Activated CD4-positive, alpha-beta T cell treated with anti-CD3 and anti-CD28 coated beads for 4 hours (primary cell): ENCODE data around the gene AMPH.
"Not testable (repeated sequence)": the region's sequence is repeated elsewhere in the genome, so short reads cannot be mapped to it uniquely, and the experiment has no call there.

Experiments used
- DNase-seq, 2 donors: peaks; one replicate each; pipeline ENCODE4 v3.0.0-alpha.2; 2020

AMPH gene

DNA sequence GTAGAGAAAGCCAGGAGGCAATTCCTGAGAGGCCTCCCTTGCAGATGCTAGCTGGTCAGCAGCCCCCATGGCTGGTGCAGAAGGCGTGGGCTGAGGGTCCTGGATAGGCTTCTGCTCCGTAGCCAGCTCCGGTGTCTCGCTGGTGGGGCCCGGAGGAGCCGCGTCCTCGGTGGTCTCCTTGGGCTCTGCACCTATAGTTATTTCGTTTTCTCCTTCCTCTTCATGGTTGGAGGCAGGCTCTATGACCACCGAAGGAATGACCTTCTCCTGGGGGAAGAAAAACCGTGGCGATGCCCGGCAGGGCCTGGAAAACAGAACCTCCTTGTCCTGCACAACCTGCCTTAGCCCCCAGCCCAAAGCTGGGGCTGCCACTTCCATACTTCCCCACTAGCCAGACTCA is 239.4 kb downstream of the AMPH start:
- no peak for DNase-seq

DNA sequence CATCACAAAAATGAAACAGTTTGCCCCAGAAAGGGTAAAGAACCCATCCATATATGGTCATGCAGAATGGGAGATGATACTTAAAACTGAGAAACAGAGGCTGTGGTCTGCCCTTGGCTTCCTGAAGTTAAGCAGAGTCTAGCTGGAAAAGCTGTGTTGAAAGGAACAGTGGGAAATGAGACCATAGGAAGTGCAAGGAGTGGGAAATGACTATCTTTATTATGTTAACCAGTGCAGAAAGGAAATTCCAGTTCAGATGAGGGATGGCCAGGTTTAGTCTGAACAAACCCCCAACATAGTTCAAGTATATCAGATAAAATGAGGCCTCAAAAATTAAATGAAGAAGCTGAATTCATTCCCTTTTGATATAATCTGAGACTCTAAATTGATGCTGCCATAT is 245.5 kb downstream of the AMPH start:
- no peak for DNase-seq

DNA sequence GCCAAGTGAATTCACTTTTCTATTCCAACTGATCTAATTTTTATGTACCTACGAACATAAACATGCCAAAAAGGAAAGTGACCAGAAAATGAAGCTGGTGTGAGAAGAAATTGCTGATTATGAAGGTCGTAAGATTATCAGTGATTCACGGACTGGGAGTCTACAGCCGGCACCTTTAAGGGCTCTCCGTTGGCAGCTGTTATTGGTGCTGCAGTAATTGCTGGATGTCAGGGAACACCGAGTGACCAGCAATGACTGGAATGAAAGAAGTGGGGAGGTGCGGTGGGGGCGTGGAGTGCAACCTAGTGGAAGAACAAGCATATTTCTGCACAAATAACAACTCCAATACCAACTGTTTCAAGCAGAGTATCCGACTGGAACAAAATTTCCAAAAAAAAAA is 247.9 kb downstream of the AMPH start:
- DNase-seq = no peak

DNA sequence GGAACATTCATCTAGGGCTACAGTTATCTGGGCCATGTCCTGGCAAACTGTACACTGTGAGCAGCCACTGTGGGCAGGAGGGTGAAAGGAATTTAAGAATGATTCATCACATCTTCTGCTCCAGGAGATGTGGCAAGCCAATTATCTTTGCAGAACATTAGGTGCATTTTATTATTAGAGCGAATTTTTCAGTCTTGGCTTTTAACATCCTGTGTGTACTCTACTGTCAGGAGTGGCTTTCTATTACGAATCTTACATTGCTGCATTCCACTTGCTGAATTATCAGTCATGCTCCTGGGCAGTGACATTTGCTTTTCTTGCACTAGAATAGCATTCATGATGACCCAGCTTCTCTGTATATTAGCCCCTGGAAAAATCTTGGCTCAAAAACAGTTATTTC is 248.5 kb downstream of the AMPH start:
- no peak for DNase-seq

DNA sequence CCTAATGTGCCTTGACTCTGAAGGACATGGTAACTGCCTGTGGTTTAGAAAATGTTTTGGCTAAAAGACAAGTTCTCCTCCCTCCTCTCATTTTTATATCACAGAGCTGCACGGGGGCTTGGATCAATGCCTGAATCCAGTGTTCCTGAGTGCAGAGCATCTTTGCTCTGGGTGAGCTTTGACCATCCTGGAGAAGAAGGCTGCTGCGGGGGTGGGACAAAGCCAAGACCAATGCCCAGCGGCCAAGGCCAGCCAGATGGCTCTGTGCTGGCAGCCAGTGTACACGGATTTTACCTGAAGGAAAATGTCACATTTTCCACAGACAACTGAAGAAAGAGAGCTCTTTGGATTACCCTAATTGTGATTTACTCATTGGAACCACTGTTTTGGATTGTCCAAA is 255.7 kb downstream of the AMPH start:
- DNase-seq = no peak

DNA sequence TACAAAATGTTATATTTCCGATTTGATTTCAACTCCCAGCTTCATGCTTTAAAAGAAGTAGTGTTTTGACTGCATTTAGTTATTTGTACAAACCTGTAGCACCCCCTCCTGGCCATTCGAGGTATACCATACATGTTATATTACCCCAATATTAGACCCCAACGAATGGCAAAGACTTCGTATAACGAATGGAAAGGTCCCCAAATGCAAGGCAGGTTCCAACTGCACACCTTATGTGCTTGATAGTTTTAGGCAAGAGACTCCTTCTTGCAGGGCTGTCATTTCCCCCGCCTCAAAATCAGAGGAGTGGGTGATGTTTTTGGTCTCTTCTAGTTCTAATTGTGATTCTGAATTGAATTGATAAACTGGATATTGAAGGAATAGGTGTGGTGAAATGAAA is 256.7 kb downstream of the AMPH start:
- DNase-seq = peak; percentile 61 to 68

DNA sequence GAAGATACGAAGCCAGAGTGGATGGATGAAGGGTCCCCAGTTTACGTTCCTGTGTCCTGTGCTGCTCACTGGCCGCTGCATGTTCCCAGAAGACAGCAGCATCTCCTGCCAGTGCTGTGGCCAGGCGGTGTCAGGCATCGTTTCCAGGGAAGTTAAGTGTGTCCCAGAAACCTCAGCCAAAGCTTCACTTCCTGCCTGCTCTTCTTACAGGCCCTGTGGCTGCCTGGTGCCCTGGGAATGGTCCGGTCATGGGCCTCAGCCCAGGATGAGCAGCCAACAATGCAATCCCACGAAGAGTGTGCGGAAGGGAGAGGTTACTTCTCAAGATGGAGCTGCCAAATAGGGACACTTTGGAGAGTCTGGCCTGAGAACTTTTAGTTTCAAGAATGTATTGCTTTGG is 258.0 kb downstream of the AMPH start:
- no peak for DNase-seq

DNA sequence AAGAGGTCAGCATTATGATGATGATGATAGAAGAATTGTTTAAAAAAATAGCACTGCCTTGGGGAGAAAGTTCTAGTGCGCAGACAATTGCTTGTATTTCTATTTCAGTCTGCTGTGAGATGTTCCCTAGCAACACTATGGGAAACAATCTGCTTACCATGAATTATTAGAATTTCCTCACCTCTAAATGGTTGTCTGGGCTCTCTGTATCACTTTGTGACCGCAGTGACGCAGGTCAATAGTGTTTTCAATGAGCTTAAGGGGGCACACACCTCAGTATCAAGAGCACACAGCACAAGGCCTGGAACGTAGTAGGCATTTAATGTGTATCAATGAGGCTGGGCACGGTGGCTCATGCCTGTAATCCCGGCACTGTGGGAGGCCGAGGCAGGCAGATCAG is 258.9 kb downstream of the AMPH start:
- no peak for DNase-seq

DNA sequence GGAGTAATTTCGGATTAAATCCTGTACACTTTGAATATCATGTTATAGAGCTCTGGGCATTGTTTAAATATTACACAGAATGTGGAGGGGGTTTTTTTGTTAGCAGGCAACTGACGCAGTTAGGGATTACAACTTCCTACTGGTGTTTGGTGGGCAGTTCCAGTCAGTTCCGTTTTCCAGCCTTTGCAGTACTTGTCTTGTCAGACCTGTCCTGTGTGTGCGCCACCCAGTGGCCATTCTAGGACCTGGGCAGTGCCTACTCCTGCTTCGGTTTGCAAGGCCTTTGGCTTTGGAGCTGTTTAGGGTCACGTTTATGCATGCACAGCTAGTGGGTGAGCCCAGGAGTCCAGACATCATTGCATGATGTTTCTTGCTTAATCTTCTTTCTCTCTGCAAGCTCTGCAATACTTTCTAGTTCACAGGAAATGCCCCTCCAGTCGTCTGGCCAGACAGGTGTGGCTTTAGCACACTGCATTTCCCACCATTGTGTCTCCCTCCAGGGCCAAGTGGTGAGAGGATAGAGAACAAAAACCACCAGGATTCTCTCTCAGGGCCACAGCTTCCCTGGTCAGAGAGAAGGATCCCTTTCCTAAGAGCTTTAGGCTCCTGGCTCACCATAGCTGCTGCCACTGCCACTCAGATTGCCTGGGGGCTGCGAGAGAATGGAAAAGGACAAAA is 261.2 kb downstream of the AMPH start:
- DNase-seq = peak; percentile 61 to 81

DNA sequence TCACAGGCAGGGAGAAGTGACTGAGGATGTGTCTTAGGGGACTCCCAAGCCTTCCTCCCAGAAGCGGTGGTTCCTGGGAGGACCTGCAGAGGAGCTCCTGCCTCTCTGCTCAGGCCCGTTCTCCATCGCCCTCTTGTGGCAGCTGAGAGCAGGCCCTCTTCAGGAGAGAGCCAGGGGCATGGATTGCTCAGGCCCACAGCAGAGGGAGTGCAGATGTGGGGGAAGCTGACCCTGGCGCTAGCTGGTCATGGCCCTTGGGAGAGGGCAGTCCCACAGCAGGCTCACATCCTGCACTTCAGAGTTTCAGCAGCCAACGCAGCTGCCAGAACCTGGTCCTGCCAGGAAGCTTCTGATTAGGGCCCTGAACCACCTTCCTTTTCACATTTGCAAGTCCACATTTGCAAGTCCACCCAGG is 263.0 kb downstream of the AMPH start:
- peak; percentile 72 to 82 for DNase-seq

DNA sequence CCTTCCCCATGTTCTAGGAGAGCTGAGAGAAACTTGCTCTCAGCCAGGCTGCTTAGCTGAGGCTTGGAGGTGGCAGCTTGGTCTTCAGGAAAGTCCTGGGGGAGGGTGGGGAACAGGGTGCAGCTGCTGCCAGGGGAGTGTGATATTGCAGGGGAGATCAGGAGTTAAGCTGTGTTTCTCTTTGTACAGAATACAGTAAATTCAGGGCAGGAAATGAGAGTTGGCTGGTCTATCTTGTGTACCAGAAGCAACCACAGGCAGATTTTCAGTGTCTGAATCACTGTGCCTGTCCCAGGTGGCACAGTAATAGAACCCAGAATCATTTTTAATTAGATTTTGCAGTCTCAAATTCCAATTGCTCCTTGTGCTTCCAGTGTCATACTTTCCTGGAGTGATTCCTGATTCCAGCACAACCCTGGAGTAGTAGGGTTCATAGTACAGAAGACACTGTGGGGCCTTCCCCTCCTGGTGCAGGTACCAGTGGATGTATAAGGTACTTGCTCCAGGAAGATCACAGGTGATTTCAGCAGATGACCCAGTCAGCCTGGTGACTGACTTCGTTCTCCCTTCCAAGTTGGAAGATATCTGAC is 263.8 kb downstream of the AMPH start:
- DNase-seq = no peak

DNA sequence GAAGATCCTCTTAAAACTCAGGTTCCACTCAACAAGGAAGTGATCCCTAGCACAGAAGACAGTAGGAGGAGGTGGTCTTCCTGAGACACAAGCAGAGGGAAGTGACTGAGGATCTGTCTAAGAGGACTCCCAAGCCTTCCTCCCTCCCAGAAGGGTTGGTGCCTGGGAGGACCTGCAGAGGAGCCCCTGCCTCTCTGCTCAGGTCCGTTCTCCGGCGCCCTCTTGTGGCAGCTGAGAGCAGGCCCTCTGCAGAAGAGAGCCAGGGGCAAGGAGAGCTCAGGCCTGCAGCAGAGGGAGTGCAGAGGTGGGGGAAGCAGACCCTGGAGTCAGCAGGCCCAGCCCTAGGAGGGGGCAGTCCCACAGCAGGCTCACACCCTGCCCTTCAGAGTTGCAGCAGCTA is 267.8 kb downstream of the AMPH start:
- peak; percentile 68 to 69 for DNase-seq

DNA sequence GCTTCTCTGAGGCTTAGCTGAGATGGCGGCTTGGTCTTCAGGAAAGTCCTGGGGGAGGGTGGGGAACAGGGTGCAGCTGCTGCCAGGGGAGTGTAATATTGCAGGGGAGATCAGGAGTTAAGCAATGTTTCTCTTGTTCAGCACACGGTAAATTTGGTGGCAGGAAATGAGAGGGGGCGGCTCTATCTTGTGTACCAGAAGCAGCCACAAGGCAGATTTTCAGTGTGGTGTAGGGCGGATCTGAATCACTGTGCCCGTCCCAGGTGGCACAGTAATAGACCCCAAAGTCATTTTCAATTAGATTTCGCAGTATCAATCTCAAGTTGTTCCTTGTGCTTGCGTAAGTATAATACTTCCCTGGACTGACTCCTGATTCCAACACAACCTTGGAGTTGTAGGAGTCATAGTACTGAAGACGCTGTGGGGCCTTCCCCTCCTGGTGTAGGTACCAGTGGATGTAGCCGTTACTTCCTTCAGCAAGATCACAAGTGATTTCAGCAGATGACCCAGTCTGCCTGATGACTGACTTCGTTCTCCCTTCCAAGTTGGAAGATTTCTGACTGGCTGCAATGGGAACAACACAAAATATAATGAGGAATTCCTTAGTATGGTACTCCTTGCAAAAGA is 268.4 kb downstream of the AMPH start:
- peak; percentile 48 to 54 for DNase-seq

DNA sequence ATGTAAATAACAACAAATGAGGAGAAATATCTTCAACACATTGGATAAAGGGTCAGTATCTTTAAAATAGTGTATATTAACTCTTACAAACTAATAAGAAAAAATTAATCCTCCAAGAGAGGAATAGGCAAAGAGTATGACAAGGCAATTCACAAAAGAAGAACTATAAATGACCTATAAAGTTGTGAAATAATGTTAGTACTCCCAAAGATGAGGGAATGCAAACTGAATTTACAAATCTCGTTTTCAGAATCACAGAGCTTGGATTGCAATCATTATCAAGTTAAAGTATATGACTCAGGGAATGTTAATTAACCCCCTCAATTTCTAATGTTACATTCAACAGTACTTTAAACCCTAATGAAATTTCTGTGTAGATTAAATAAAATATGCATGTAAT is 270.4 kb downstream of the AMPH start:
- DNase-seq = no peak

DNA sequence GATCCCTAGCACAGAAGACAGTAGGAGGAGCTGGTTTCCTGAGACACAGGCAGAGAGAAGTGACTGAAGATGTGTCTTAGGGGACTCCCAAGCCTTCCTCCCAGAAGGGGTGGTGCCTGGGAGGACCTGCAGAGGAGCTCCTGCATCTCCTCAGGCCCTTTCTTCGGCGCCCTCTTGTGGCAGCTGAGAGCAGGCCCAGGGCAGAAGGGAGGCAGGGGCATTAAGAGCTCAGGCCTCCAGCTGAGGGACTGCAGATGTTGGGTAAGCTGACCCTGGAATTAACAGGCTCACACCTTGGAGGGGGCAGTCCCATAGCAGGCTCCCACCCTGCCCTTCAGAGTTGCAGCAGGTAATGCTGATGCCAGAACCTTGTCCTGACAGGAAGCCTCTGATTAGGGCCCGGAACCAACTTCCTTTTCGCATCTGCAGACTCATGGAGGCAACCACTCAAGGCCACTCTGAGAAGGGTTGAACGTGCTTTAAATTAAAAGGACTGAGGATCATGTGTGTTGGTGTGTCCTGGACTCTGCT is 272.0 kb downstream of the AMPH start:
- peak; percentile 73 to 74 for DNase-seq

DNA sequence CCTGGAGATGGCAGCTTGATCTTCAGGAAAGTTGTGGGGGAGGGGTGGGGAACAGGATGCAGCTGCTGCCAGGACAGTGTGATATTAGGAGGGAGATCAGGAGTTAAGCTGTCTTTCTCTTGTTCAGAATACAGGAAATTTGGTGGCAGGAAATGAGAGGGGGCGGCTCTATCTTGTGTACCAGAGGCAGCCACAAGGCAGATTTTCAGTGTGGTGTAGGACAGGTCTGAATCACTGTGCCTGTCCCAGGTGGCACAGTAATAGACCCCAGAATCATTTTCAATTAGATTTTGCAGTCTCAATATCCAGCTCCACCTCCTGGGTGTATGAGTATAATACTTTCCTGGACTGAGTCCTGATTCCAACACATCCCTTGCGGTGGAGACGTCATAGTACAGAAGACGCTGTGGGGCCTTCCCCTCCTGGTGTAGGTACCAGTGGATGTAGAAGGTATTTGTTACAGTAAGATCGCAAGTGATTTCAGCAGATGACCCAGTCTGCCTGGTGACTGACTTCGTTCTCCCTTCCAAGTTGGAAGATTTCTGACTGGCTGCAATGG is 272.8 kb downstream of the AMPH start:
- peak in 1 of 2 donors; percentile 40 for DNase-seq

DNA sequence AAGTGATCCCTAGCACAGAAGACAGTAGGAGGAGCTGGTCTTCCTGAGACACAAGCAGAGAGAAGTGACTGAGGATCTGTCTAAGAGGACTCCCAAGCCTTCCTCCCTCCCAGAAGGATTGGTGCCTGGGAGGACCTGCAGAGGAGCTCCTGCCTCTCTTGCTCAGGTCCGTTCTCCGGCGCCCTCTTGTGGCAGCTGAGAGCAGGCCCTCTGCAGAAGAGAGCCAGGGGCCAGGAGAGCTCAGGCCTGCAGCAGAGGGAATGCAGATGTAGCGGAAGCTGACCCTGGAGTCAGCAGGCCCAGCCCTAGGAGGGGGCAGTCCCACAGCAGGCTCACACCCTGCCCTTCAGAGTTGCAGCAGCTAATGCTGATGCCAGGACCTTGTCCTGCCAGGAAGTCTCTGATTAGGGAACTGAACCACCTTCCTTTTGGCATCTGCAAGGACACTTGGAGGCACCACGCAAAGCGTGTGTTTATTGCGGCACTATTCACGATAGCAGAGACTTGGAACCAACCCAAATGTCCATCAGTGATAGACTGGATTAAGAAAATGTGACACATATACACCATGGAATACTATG is 276.8 kb downstream of the AMPH start:
- DNase-seq = peak; percentile 48 to 55

DNA sequence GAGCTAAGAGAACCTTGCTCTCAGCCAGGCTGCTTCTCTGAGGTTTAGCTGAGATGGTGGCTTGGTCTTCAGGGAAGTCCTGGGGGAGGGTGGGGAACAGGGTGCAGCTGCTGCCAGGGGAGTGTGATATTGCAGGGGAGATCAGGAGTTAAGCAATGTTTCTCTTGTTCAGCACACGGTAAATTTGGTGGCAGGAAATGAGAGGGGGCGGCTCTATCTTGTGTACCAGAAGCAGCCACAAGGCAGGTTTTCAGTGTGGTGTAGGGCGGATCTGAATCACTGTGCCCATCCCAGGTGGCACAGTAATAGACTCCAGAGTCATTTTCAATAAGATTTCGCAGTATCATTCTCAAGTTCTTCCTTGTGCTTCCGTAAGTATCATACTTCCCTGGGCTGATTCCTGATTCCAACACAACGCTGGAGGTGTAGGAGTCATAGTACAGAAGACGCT is 277.7 kb downstream of the AMPH start:
- not testable (repeated sequence) for DNase-seq

DNA sequence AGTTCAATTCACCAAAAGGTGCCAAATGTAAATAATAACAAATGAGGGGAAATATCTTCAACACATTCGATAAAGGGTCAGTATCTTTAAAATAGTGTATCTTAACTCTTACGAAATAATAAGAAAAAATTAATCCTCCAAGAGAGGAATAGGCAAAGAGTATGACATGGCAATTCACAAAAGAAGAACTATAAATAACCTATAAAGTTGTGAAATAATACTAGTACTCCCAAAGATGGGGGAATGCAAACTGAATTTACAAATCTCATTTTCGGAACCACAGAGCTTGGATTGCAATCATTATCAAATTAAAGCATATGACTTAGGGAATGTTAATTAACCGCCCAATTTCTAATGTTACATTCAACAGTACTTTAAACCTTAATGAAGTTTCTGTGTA is 279.6 kb downstream of the AMPH start:
- no peak for DNase-seq

DNA sequence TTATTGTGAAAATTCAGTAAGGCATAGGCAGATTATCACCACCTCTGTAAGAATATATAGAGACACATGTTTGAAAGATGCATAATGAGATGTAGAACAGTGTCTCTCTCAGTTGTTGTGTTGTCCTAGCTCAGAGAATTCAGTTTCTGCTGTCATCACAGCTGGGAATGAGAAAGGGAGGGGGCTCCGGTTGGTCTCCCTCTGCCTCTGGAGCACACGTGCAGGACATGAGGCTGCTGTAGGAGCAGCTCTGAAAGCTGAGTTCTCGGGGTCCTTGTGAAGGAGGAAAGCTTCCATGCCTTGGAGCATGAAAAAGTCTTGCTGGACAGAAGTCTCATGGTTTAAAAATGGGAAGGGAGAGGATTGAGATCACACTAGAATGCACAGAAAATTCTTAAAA is 280.4 kb downstream of the AMPH start:
- DNase-seq = not testable (repeated sequence)

DNA sequence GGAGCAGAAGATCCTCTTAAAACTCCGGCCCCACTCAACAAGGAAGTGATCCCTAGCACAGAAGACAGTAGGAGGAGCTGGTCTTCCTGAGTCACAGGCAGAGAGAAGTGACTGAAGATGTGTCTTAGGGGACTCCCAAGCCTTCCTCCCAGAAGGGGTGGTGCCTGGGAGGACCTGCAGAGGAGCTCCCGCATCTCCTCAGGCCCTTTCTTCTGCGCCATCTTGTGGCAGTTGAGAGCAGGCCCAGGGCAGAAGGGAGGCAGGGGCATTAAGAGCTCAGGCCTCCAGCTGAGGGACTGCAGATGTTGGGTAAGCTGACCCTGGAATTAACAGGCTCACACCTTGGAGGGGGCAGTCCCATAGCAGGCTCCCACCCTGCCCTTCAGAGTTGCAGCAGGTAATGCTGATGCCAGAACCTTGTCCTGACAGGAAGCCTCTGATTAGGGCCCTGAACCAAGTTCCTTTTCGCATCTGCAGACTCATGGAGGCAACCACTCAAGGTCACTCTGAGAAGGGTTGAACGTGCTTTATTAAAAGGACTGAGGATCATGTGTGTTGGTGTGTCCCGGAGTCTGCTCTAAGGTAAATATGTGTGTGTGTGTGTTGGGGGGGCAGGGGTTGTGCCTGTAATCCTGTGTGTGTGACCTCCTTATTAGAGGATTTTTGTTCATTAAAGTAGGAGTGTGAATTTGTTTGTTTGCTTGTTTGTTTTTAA is 281.1 kb downstream of the AMPH start:
- peak; percentile 54 to 60 for DNase-seq

DNA sequence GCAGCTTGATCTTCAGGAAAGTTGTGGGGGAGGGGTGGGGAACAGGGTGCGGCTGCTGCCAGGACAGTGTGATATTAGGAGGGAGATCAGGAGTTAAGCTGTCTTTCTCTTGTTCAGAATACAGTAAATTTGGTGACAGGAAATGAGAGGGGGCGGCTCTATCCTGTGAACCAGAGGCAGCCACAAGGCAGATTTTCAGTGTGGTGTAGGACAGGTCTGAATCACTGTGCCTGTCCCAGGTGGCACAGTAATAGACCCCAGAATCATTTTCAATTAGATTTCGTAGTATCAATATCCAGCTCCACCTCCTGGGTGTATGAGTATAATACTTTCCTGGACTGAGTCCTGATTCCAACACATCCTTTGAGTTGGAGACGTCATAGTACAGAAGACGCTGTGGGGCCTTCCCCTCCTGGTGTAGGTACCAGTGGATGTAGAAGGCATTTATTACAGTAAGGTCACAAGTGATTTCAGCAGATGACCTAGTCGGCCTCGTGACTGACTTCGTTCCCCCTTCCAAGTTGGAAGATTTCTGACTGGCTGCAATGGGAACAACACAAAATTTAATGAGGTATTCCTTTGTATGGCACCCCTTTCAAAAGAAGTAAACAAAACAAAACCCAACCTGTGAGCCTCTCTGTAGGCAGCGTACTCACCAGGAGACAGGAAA is 281.9 kb downstream of the AMPH start:
- DNase-seq = not testable (repeated sequence)
